GM18505 (cell line): ENCODE results near the gene NOD2.

Experiments
- ATAC-seq: cut with Tn5 transposase; IDR thresholded peaks from one replicate; pipeline ENCODE4 v1.9.1; 2021; ENCODE audit not compliant: unreplicated experiment
- POLR2A ChIP-seq: IDR thresholded peaks from 4 replicates; pipeline ENCODE4 v1.6.1; 2011; ENCODE audit warnings: borderline replicate concordance; ENCODE audit not compliant: insufficient read depth, insufficient read length; ENCODE audit errors: extremely low read depth

NOD2 gene

DNA sequence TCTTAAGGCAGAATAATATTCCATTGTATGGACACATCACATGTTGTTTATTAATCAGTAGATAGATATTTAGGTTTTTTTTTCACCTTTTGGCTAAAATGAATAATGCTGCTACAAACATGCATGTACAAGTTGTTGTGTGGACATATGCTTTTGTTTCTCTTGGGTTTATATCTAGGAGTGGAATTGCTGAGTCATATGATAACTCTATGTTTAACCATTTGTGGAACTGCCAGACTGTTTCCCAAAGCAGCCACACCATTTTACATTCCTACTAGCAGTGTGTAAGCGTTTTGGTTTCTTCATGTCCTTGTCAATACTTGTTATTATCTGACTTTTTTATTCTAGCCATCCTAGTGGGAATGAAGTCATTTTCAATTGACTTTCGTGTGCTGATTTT, 69.8 kb downstream of the NOD2 start:
- ATAC-seq = no peak
- TF ChIP-seq POLR2A = no peak

GRCh38 chr16:50765260-50765659, 71.9 kb downstream of the NOD2 start:
- no peak for TF ChIP-seq POLR2A
- ATAC-seq = no peak

DNA sequence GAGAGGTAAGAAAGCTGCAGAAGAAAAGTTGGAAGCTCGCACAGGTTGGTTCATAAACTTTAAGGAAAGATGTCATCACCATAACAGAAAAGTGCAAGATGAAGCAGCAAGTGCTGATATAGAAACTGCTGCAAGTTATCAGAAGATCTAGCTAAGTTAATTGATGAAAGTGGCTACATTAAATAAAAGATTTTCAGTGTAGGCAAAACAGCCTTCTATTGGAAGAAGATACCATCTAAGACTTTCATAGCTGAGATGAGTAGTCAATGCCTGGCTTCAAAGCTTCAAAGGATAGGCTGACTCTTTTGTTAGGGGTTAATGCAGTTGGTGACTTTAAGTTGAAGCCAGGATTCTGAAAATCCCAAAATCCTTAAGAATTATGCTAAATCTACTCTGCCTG, 72.5 kb downstream of the NOD2 start:
- no peak for TF ChIP-seq POLR2A
- ATAC-seq = no peak

- no peak for ATAC-seq
- no peak for TF ChIP-seq POLR2A
Observed at GRCh38 chr16:50767197-50767596, 73.8 kb downstream of the NOD2 start.

- TF ChIP-seq POLR2A = no peak
- ATAC-seq = no peak
Observed at GRCh38 chr16:50771366-50771765, 78.0 kb downstream of the NOD2 start.

GRCh38 chr16:50774405-50774804, 81.0 kb downstream of the NOD2 start:
- no peak for ATAC-seq
- TF ChIP-seq POLR2A = no peak

- no peak for TF ChIP-seq POLR2A
- no peak for ATAC-seq
Observed at GRCh38 chr16:50774960-50775359, 81.6 kb downstream of the NOD2 start.

DNA sequence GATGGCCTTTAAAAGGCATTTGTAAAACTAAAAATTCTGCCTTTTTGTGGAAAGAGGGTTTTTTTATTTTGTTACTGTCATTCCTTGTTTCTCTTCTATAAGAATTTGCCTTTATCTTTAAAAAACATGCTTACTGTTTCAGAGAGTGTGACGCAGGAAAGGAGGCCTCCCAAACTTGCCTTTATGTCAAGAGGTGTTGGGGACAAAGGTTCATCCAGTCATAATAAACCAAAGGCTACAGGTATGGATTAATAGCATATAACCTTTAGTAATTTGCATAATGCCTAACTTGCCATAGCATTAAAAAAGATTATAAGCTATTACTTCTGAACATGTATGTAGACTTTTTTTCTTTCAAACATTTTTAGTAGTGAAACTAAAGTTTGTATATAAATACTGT, 82.6 kb downstream of the NOD2 start:
- no peak for TF ChIP-seq POLR2A
- ATAC-seq = no peak

- no peak for ATAC-seq
- no peak for TF ChIP-seq POLR2A
Observed at GRCh38 chr16:50778284-50779163, 85.1 kb downstream of the NOD2 start.

- ATAC-seq = no peak
- TF ChIP-seq POLR2A = no peak
Observed at GRCh38 chr16:50781043-50781442, 87.6 kb downstream of the NOD2 start.

DNA sequence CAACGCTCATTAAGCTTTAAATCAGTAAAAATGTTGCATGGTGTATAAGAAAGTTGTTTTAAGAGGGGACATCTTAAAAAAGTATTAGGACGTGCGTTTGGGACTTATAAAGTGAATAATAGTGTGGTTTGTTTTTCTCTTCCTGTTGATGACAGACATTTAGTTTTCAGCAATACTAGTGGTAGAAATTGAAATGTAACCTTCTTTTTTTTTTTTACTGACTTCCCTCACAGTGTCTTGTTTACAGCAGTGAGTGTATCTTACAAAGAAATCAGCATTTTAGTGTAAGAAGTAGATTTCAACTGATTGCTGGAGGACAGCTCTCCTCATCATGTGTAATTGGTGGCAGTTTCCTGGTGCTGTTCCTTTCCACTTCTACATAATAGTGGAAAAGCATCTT, 88.1 kb downstream of the NOD2 start:
- no peak for ATAC-seq
- no peak for TF ChIP-seq POLR2A
